Body of pancreas (tissue), 4 donors: Measurements from ENCODE around the gene HBG2.

Experiments used
- POLR2A ChIP-seq, 3 donors: fragments of 450-650 bp; IDR thresholded peaks; one replicate each; pipeline ENCODE4 v1.6.1; 2016; ENCODE audit warnings: antibody characterized with exemption in 3 of 3, mild to moderate bottlenecking in 2 of 3
- TF ChIP-seq, protein P1 (sequence below), 7 experiments: fragments of 450-650 bp in 4 of 7; fragments of 200-600 bp in 3 of 7; sonication (generic) in 3 of 7; IDR thresholded peaks; one replicate each; pipeline ENCODE4 v1.5.1; 2016 to 2019; ENCODE audit warnings: antibody characterized with exemption in 7 of 7

DNA sequence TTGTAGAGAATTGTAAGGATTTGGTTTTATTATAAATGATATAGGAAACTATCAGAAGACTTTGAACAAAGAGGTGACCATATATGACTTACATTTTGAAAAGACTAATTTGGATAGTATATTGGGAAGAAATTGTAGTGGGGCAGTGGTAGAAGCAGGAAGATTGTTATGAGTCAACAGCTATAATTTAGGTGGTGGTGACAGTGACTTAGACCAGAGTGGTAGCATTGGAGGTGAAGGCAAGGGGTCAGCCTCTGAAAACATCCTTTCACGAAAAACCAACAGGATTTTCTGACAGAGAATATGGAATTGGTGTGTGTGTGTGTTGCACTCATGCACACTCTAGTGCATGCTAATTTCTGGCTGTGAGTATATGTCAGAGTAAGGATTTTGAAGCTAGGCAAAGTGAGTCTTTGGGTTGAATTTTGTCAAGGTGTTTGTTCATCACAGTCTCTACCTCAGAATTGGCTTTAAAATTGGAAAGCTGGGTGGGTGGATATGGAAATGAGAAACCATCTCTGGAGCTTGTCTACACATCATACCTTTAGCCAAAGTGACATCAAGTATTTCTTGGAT lies 23.3 kb upstream of the HBG2 start:
- TF ChIP-seq, protein P1, sequence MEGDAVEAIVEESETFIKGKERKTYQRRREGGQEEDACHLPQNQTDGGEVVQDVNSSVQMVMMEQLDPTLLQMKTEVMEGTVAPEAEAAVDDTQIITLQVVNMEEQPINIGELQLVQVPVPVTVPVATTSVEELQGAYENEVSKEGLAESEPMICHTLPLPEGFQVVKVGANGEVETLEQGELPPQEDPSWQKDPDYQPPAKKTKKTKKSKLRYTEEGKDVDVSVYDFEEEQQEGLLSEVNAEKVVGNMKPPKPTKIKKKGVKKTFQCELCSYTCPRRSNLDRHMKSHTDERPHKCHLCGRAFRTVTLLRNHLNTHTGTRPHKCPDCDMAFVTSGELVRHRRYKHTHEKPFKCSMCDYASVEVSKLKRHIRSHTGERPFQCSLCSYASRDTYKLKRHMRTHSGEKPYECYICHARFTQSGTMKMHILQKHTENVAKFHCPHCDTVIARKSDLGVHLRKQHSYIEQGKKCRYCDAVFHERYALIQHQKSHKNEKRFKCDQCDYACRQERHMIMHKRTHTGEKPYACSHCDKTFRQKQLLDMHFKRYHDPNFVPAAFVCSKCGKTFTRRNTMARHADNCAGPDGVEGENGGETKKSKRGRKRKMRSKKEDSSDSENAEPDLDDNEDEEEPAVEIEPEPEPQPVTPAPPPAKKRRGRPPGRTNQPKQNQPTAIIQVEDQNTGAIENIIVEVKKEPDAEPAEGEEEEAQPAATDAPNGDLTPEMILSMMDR (IDR thresholded peaks at IDR 0.05) = no peak
- TF ChIP-seq POLR2A (IDR thresholded peaks at IDR 0.05) = no peak
